ENCODE results near the gene KCNH1.

- no peak for TF ChIP-seq GATA2 (IDR thresholded peaks at IDR 0.05; ENCODE audit: low read depth, low read length)
- TF ChIP-seq GATA3 (IDR thresholded peaks at IDR 0.05; ENCODE audit: low read depth, low read length): no peak
These were observed 480.2 kb downstream of the KCNH1 start for GRCh38 chr1:210653771-210654170.
